ENCODE data around the gene GNLY. TPM values are rescaled to one million over a fixed set of nuclear protein-coding genes. Genes with fewer than 3 reads are reported as not detected.

Gene GNLY
- total and polyA plus RNA-seq, 2 of the 4 experiments (the other 2 are of a cell fraction), result not detected

DNA sequence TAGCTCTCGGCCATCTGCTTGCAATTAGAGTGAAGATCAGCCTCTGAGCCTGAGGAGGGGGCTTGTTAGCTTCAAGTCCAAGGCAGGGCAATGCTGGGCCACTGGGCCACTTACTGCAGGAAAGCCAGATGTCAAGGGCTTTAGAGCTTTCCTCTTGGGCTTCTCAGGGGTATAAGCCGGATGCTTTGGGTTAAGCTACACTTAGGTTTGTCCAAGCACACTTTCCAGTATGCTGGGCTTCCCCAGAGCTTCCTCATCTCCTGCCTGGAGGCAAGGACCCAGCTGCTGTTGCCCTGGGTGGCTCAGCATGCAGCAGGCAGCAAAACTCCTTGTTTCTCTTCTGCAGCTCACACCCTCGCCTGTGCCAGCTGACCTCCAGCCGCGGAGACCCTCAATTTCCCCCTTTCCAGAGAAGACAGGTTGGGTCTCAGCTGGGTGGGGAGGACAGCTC, 30.6 kb downstream of the GNLY start:
- no peak overlapping the region for H4K8ac ChIP-seq (ENCODE audit: low read depth in 2 of 2, low read length in 2 of 2)
- no peak overlapping the region for H3K4me2 ChIP-seq (ENCODE audit: low read depth, low read length)
- ChIA-PET POLR2A (ENCODE audit: unreplicated experiment) (no interaction called here), CTCF (interaction anchor here (1.5 to 3.5 kb wide), 2 partner anchors 17 to 89 kb away, joined by 5 to 15 read pairs; no protein-coding TSS in a partner anchor)
- H4K20me1 ChIP-seq (ENCODE audit: insufficient read depth, low read length), result no peaks in the 10 kb centered on the region
- H2AK9ac ChIP-seq (replicated peaks; ENCODE audit: low read depth, low read length, poor library complexity), result peak overlapping the region; percentile 31
- no CpG with 5 or more reads among the region's 5 CpGs for WGBS, 2 experiments (ENCODE audit: extremely low coverage in 2 of 2, insufficient read length in 1 of 2)
- H3K4me1 ChIP-seq (ENCODE audit: control insufficient read depth, insufficient read depth, low read length), result peaks cover 5% of the 10 kb centered on the region
- dilution Hi-C loops (cut with HindIII; ENCODE audit: low sequenced_read_pairs, unreplicated experiment), result no loop called here
- H2BK15ac ChIP-seq (ENCODE audit: low read depth, low read length), result no peak overlapping the region
- H3K27me3 ChIP-seq (ENCODE audit: control insufficient read depth, insufficient read depth, low read length), result peaks cover under 1% of the 10 kb centered on the region; the same call in 1 of the 2 replicates
- DNase-seq (no peak), ATAC-seq (ENCODE audit: low read depth) (no peak)
- in situ Hi-C loops (cut with MboI; ENCODE audit: low sequenced_read_pairs), result loop anchor here (5.0 kb wide), 1 partner anchor 353 kb away; no protein-coding TSS in a partner anchor
- no peak overlapping the region for H3K4me3 ChIP-seq (ENCODE audit: insufficient read depth, low read depth, low read length)
- no peak overlapping the region for H3K23ac ChIP-seq (ENCODE audit: low read depth, low read length)
- H3K36me3 ChIP-seq (ENCODE audit: control insufficient read depth, insufficient read depth, low read length), result no peaks in the 10 kb centered on the region
- no peak overlapping the region for H3K56ac ChIP-seq (ENCODE audit: extremely low read depth, insufficient read depth, low read length)
- no peak overlapping the region for H3K27ac ChIP-seq (ENCODE audit: insufficient read depth, low read length)
- no peak overlapping the region for H4K91ac ChIP-seq (ENCODE audit: insufficient read depth, low read depth, low read length)
- intact Hi-C loops (cut with micrococcal nuclease), result no loop called here
- TF ChIP-seq SMC3 (IDR thresholded peaks at IDR 0.05; ENCODE audit: low read depth, low read length) (no peak), POLR2A (IDR thresholded peaks at IDR 0.05; ENCODE audit: low read depth, low read length) (no peak), MAZ (IDR thresholded peaks at IDR 0.05; ENCODE audit: borderline replicate concordance, low read depth, low read length) (no peak), MAFK (IDR thresholded peaks at IDR 0.05; ENCODE audit: low read depth, low read length) (no peak), CEBPB (IDR thresholded peaks at IDR 0.05; ENCODE audit: low read depth, low read length) (no peak), RAD21 (IDR thresholded peaks at IDR 0.05; ENCODE audit: low read length) (no peak), CHD1 (IDR thresholded peaks at IDR 0.05; ENCODE audit: low read depth, low read length) (no peak), BHLHE40 (IDR thresholded peaks at IDR 0.05; ENCODE audit: low read depth, low read length) (no peak), NFE2L2 (IDR thresholded peaks at IDR 0.05; ENCODE audit: low read depth, low read length) (no peak)
- TF ChIP-seq, protein P1, sequence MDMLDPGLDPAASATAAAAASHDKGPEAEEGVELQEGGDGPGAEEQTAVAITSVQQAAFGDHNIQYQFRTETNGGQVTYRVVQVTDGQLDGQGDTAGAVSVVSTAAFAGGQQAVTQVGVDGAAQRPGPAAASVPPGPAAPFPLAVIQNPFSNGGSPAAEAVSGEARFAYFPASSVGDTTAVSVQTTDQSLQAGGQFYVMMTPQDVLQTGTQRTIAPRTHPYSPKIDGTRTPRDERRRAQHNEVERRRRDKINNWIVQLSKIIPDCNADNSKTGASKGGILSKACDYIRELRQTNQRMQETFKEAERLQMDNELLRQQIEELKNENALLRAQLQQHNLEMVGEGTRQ (IDR thresholded peaks at IDR 0.05; ENCODE audit: low read depth, low read length), result no peak
- TF ChIP-seq, protein P2, sequence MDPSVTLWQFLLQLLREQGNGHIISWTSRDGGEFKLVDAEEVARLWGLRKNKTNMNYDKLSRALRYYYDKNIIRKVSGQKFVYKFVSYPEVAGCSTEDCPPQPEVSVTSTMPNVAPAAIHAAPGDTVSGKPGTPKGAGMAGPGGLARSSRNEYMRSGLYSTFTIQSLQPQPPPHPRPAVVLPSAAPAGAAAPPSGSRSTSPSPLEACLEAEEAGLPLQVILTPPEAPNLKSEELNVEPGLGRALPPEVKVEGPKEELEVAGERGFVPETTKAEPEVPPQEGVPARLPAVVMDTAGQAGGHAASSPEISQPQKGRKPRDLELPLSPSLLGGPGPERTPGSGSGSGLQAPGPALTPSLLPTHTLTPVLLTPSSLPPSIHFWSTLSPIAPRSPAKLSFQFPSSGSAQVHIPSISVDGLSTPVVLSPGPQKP (IDR thresholded peaks at IDR 0.05; ENCODE audit: borderline replicate concordance, low read depth, low read length), result no peak
- no peak overlapping the region; the same call in 1 of the 2 replicates for H3K18ac ChIP-seq (ENCODE audit: low read depth, low read length)
- no peak overlapping the region for H4K5ac ChIP-seq (ENCODE audit: low read depth, low read length)
- BruUV-seq (replicated peaks), result no TSS peak
- no peak overlapping the region for H3K9ac ChIP-seq (ENCODE audit: low read depth, low read length)
- 0 out of 2 replicates have a peak overlapping the region, but pooled peaks have one; percentile 8 for H2BK120ac ChIP-seq (ENCODE audit: low read depth, low read length)
- H2AFZ ChIP-seq (replicated peaks; ENCODE audit: low read length, poor library complexity), result no peak overlapping the region
- H3K79me1 ChIP-seq (ENCODE audit: low read depth in 1 of 2, low read length in 2 of 2), result no peaks in the 10 kb centered on the region
- H2AK5ac ChIP-seq (ENCODE audit: low read depth, low read length), result no peak overlapping the region
- peak overlapping the region; percentile 45; the same call in 1 of the 2 replicates for H3K14ac ChIP-seq (replicated peaks; ENCODE audit: low read depth, low read length)
- H3K9me3 ChIP-seq (ENCODE audit: control insufficient read depth, insufficient read depth, low read length), result no peaks in the 10 kb centered on the region; the same call in 1 of the 2 replicates
- no peak overlapping the region for H3K4ac ChIP-seq (ENCODE audit: low read depth, low read length)
- no peak overlapping the region for H2BK5ac ChIP-seq (ENCODE audit: low read depth, low read length, poor library complexity, severe bottlenecking)
- H3K9me1 ChIP-seq (ENCODE audit: insufficient read depth, low read length), result no peaks in the 10 kb centered on the region; the same call in 1 of the 2 replicates
- no peak overlapping the region; the same call in 1 of the 2 replicates for H2BK20ac ChIP-seq (ENCODE audit: low read depth, low read length)

All from IMR-90 (cell line).